ENCODE data around the gene DMRT2.

The DMRT2 gene

DNA sequence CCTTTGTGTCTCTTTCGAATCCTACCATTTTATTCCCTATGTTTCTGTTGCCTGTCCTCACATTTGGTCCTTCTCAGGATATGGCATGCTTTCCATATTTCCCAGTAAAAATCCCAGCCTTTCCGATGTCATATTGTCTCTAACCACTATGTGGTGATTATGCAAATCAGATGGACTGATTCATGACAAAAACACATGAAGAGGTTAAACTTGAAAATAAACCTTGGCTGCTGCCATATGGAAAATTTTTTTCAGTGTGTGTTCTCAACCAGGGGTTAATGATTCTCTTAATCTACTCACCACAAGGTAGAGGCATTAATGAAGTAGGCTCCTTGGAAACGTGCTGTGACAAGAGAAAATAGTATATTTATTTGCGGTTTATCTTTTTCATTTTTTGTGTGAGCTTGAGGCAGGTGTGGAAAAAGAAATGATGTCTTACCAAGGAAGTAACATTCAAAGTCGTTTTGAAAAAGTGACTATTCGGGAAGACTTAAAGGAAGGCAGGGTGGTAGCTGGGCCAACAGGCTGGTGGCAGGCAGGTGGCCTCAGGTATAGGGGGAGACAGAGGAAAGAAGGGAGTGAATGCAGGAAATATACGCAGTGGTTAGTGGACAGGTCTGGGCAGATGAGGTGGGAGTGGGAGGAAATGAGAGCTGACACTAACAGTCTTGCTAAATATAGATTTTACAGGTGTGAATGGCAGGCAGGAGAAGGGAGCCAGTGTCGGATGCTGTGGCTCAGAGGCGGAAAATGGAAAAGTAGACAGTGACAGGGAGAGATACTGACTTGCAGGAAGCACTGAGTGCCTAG, 46.2 kb downstream of the DMRT2 start:
- no peak for FAIRE-seq

- no peak for FAIRE-seq
These were observed 48.4 kb downstream of the DMRT2 start for GRCh38 chr9:1098551-1098950.

- no peak for FAIRE-seq
These were observed 50.0 kb downstream of the DMRT2 start for GRCh38 chr9:1100201-1100600.

- no peak for FAIRE-seq
These were observed 50.8 kb downstream of the DMRT2 start for GRCh38 chr9:1100945-1101344.

DNA sequence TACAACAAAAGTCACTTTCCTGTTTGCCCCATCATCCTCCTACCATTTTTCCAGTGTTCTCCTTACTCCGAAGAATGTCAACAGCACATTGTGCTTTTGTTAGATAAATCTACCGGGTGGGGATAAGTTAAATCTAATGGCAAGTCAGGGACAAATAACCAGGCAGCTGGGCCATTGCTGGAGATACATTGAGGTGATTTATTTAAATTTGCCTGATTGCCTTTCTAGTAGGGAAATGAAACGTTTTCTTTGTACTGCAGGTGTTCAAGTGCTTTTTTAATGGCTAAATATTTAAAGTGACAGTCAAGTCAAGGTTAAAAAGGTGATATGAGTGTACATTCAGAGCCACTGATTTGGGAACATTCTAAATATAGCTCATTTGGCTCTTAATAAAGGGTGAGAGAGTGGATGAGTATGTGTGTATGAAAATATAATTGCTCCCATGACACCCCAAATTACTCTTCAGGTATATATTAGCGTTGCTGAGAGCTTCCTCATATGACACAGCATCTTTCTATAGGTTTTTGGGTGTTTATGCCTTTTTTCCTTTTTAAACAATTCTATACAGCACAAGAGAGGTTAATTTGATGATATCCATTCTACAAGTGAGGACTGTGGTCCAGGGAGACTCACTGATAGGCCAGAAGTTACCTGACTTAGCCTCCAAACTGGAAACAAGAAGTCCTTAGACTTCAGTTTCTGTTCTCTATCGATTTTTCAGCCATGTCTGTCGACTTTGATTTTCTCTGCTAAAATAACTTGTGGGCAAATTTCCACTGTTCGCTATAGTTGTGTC, 51.9 kb downstream of the DMRT2 start:
- no peak for FAIRE-seq

GRCh38 chr9:1102642-1102970, 52.4 kb downstream of the DMRT2 start:
- no peak for FAIRE-seq

Measured in A204.1 (cell line).